DND-41 (cell line): ENCODE measurements around the gene SMAD7.

Experiments
- EZH2 ChIP-seq: IDR thresholded peaks from 3 replicates; pipeline ENCODE4 v1.6.1; 2012; ENCODE audit warnings: borderline replicate concordance, low read depth, mild to moderate bottlenecking, moderate library complexity, low read length, inconsistent platforms; ENCODE audit not compliant: severe bottlenecking
- TF ChIP-seq, protein P1 (sequence below): IDR thresholded peaks from 2 replicates; pipeline ENCODE4 v1.5.1; 2012; ENCODE audit warnings: borderline replicate concordance, low read length, moderate library complexity, mild to moderate bottlenecking; ENCODE audit not compliant: poor library complexity, severe bottlenecking; ENCODE audit errors: extremely low read depth

GRCh38 chr18:48945953-48946217, 4.9 kb downstream of the SMAD7 start:
- TF ChIP-seq, protein P1, sequence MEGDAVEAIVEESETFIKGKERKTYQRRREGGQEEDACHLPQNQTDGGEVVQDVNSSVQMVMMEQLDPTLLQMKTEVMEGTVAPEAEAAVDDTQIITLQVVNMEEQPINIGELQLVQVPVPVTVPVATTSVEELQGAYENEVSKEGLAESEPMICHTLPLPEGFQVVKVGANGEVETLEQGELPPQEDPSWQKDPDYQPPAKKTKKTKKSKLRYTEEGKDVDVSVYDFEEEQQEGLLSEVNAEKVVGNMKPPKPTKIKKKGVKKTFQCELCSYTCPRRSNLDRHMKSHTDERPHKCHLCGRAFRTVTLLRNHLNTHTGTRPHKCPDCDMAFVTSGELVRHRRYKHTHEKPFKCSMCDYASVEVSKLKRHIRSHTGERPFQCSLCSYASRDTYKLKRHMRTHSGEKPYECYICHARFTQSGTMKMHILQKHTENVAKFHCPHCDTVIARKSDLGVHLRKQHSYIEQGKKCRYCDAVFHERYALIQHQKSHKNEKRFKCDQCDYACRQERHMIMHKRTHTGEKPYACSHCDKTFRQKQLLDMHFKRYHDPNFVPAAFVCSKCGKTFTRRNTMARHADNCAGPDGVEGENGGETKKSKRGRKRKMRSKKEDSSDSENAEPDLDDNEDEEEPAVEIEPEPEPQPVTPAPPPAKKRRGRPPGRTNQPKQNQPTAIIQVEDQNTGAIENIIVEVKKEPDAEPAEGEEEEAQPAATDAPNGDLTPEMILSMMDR, result no peak
- TF ChIP-seq EZH2, result no peak
